H54 (cell line): Measurements from ENCODE around the gene PDZRN3.
"Not testable (repeated sequence)": the region's sequence is repeated elsewhere in the genome, so short reads cannot be mapped to it uniquely, and the experiment has no call there.

ENCODE experiments used
- DNase-seq: peaks from one replicate; pipeline ENCODE4 v3.0.0; 2011; ENCODE audit warnings: low spot score, mixed read lengths; ENCODE audit not compliant: insufficient read length
- FAIRE-seq: peaks from 3 replicates; lab custom pipeline; 2011; peaks lifted over from hg19 to GRCh38; lab: Jason Lieb, UNC
- POLR2A ChIP-seq: IDR thresholded peaks from 2 replicates; pipeline ENCODE4 v1.6.1; 2011; ENCODE audit warnings: low read depth, mild to moderate bottlenecking, low read length

The PDZRN3 gene

GRCh38 chr3:73569246-73569760 is 55.4 kb downstream of the PDZRN3 start:
- FAIRE-seq (no peak), DNase-seq (no peak)
- no peak for TF ChIP-seq POLR2A

GRCh38 chr3:73568371-73568862 is 56.3 kb downstream of the PDZRN3 start:
- DNase-seq (no peak), FAIRE-seq (no peak)
- no peak for TF ChIP-seq POLR2A

- not testable (repeated sequence) for FAIRE-seq
Observed at GRCh38 chr3:73565374-73565773, 59.4 kb downstream of the PDZRN3 start.

GRCh38 chr3:73563896-73564582 is 60.7 kb downstream of the PDZRN3 start:
- FAIRE-seq (no peak), DNase-seq (no peak)
- TF ChIP-seq POLR2A: no peak

More at GRCh38 chr3:73565374-73565773, 59.4 kb downstream of the PDZRN3 start:
- not testable (repeated sequence) for DNase-seq

- DNase-seq (no peak), FAIRE-seq (no peak)
- no peak for TF ChIP-seq POLR2A
Observed at GRCh38 chr3:73561494-73561893, 63.2 kb downstream of the PDZRN3 start.

- DNase-seq: no peak
- no peak for FAIRE-seq
- TF ChIP-seq POLR2A: no peak
Observed at GRCh38 chr3:73559749-73560148, 65.0 kb downstream of the PDZRN3 start.

GRCh38 chr3:73558727-73559075 is 66.0 kb downstream of the PDZRN3 start:
- DNase-seq: no peak
- no peak for TF ChIP-seq POLR2A
- no peak for FAIRE-seq

- TF ChIP-seq POLR2A: no peak
- DNase-seq (no peak), FAIRE-seq (no peak)
Observed at GRCh38 chr3:73557986-73558726, 66.6 kb downstream of the PDZRN3 start.

- no peak for DNase-seq
- no peak for FAIRE-seq
- no peak for TF ChIP-seq POLR2A
Observed at GRCh38 chr3:73556520-73557372, 68.0 kb downstream of the PDZRN3 start.

- no peak for TF ChIP-seq POLR2A
- DNase-seq (no peak), FAIRE-seq (no peak)
Observed at GRCh38 chr3:73555076-73555475, 69.7 kb downstream of the PDZRN3 start.

- DNase-seq (no peak), FAIRE-seq (no peak)
Observed at GRCh38 chr3:73552700-73553099, 72.0 kb downstream of the PDZRN3 start.

GRCh38 chr3:73550032-73550431 is 74.7 kb downstream of the PDZRN3 start:
- no peak for TF ChIP-seq POLR2A
- FAIRE-seq (no peak), DNase-seq (no peak)

More at GRCh38 chr3:73552700-73553099, 72.0 kb downstream of the PDZRN3 start:
- no peak for TF ChIP-seq POLR2A

- DNase-seq (no peak), FAIRE-seq (no peak)
- no peak for TF ChIP-seq POLR2A
Observed at GRCh38 chr3:73549051-73549600, 75.6 kb downstream of the PDZRN3 start.
